ENCODE measurements around the gene LRGUK.

DNA sequence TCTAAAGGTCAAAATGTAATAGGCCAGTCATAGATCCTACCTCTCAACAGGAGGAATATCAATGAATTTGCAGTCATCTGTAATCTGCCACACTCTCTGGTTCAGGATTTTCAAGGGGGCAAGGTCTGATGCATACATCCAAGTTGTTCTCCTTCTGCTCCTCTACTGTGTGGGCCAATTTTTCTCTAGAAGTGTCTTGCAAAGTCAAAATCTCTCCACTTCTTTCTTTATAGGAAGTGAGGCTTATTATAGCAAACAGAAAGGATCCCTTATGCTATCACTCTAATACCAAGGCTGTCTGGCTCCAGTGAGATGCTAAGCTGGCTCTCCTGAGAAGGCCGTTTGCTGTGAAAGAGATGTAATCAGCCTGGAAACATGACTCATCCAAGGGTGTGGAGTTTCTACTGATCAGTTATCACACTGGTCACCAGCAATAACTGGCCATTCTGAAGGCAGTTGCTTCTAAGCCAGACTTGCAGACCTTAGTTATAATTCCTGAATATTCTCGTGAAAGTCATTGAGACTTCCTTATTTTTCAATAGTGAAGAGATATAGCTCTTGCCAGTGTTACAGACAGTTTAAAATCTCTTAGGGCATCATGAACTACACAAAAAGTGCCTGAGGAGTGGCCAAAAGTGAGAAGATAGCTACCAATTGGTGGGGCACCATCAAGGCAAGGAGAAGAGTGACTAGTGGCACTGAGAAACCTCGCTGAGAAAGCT, 43.2 kb upstream of the LRGUK start:
- TF ChIP-seq CTCF (IDR thresholded peaks at IDR 0.05) (no peak), EZH2 (IDR thresholded peaks at IDR 0.05; ENCODE audit: borderline replicate concordance, insufficient read depth, low read depth, low read length, poor library complexity, severe bottlenecking) (no peak)
